SHP77 (cell line): Measurements from ENCODE around the gene RCBTB2.
"Not testable (repeated sequence)": the region's sequence is repeated elsewhere in the genome, so short reads cannot be mapped to it uniquely, and the experiment has no call there.

Experiments used
- DNase-seq, 2 experiments: peaks; one replicate each; lab custom pipeline; 2025; lab: John Stamatoyannopoulos, UW

Gene RCBTB2

DNA sequence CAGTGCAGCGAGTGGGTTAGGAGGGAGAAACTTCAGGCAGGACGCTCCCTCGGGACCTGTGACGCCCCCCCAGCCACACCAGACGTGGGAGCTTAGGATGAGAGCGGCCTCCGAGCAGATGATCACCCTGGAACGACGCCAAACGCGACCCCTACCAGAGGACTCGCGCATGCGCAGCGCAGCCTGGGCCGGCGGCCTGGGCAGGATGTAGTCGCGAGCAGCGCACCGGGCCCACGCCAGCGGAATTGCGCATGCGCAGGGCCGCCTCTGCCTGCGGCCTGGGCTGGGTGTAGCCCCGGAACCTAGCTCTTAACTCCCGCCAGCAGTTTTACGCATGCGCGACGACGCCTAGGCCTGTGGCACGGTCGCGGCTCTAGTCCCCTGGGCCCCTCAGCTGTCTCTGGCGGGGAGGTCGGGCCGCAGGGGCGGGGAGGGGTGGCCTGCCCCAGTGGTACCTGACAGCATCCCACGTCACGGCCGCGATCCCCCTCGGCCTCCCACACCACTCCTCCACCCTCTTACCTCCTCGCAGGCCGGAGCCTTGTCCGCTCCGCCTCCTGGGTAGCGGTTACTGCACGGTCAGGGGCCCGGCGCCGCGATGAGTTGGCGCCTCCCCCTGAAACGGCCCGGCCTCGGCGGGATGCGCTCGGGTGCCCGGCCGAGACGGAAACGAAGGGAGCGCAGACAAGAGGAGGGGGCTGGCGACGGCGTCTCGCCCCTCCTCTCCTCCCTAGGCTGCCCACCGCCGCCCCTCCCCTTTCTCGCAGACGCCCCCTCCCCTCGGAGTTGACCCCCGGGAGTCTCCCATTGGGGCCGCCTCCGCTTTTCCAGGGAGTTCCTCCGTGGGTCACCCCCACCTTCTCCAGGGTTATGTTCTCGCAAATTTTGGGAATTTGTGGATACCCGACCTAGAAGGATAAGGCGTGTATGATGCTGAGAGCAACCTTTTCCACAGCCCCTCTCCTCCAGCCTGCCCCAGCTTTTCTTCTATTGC, at the start of gene RCBTB2:
TSS of gene RCBTB2 (minus strand) at position 575 of the 994 bp plus-strand sequence. CDS start 11,141 bp downstream, outside the sequence.
- DNase-seq = peak; percentile 90 to 92

DNA sequence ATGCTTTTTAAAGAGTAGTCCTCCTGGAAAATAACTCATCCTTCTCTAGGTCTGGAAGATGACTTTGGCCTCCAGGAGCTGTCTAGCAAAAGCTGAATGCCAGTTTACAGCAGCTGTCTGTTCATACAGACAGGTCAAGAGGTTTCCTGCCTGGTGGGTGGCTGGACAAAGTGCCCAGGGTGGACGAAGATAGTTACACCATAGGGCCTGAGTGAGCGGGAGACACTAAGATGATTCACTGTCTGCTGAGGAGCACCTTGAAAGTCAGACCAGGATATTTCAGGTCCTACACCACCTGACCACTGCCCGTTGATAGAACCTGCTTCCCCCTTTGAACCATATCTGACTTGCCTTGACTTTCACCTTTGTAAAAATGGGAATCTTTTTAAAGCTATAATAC, 49.2 kb upstream of the RCBTB2 start:
- no peak for DNase-seq

DNA sequence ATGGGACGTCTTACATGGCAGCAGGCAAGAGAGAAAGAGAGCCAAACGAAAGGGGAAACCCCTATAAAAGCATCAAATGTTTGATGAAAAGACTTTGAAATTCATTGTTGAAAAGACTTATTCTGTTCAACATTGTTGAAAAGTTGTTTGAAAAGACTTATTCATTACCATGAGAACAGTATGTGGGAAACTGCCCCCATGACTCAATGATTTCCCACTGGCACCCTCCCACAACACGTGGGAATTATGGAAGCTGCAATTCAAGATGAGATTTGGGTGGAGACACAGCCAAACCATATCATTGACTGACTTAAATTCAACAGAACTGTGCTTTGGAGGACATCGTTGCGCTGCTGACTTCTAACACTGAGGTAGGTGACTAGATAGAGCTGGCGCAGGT, 48.0 kb upstream of the RCBTB2 start:
- DNase-seq = no peak

DNA sequence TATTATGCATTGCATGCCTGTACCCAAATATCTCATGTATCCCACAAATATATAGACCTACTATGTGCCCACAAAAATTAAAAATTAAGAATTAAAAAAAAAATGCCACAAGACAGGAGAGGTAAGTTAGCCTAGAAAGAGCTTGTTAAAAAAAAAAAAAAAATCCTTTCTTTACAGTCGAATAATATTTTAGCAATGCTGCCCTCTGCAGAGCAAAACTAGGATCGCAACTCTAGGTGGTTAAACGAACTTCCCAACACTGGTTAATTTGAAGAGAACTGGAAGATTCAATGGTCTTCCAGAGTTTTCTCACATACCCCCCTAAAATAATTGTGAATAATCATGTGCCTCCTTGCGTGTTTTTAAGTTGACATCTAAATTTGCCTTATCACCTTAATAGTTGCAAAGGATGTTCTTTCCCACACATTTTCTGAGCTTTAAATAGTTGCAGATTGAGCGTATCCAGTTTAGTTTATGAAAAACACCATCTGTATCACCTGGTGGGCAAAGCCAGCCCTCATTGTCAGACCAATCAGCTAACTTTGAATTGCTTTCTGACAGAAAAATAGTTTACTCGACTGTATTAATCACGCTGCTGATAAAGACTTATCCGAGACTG, 47.4 kb upstream of the RCBTB2 start:
- DNase-seq = peak; percentile 3 to 18

DNA sequence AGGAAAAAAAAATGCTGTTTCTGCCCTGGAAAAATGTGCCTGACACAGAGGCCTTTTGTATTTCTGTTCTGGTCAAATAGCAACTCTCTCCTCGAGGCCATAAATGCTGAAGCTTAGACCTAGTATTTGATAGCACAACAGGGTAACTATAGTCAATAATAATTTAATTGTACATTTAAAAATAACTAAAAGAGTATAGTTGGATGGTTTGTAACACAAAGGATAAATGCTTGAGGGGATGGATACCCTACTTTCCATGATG, 47.0 kb upstream of the RCBTB2 start:
- DNase-seq = not testable (repeated sequence)

DNA sequence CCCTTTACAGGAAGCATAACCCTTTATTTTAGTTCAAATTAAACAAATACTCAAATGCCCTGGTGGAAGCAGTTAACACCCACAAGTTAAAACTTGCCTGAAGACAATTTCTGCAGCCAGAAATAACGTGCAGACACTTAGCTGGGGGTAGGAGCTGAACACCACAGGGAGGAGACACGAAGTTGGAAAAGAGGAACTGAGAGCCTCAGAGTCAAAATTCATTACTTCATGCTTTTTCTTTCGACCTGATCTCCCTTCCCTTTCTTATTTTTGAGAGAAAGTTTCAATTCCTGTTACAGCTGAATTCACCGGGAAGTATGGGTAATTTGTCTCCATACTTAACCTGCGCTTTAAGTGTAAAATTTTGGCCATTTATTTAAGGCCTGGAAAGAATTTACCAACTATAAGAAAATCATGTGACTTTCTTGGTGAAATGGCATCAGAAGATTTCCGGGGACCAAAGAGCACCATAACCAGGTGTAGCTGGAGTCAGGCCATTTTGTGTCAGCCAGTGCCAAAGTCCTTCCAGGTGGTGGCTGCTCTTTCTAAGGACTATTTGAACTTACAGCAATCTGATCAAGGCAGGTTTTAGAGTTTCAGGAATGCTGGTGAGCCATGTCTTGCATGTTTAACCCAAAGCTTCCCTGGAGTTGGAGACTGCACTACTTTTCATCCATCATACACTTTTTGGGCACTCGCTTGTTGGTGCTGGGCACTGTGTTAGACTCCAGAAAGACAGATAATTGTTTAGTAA, 46.5 kb upstream of the RCBTB2 start:
- no peak for DNase-seq

DNA sequence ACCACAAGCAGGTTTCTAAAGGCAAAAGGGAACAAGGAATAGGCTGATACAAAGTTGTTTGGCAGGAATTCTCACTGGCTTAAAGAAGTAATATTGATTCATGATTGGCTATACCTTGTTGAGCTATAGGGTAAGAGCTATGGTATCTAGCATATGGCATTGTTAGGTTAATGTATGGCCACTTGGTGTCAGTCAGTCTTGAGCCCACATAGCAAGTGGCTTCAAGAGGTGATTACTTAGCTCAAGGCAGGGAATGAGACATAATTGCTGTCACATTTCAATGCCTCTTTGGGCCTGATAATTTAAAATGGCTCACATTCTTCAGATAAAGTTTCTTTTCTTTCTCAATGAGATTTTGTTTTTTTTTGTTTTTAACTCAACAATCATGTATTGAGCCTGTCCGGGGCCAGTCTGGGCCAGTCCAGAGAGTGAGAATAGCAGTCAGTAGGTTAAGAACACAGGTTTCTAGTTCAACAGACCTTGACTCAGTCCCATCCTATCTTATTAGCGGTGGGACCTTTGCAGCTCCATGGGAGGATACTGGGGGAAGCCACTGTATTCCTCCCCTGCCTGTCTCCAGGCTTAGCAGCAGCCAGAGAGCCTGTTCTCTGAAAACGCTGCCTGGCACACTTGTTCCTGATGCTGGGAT, 45.8 kb upstream of the RCBTB2 start:
- DNase-seq = no peak

DNA sequence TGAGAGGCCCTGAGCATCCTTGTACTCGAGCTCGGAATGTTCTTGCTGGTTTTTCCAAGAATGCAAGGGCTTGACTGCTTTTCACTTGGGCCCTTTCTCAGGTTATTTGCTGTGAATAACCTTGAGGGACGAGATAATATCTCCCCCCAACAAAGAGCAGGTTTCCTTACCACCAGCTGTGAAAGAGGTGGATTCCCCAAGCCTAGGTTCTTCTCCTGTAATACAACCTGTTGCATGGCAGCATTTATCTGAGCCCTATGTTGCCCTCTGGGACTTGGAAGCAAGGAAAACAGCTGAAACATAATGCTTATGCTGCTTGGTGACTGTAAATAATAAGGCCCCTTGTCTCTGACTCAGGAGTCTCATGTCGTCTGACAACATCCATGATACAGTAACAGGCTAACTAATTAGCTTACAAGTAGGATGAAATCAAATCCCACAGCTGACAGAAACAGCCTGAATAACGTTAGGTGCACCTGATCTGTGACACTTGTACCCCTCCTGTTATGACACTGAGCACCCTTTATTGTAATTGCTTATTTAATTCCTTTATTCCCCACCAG, 43.6 kb upstream of the RCBTB2 start:
- DNase-seq = no peak

DNA sequence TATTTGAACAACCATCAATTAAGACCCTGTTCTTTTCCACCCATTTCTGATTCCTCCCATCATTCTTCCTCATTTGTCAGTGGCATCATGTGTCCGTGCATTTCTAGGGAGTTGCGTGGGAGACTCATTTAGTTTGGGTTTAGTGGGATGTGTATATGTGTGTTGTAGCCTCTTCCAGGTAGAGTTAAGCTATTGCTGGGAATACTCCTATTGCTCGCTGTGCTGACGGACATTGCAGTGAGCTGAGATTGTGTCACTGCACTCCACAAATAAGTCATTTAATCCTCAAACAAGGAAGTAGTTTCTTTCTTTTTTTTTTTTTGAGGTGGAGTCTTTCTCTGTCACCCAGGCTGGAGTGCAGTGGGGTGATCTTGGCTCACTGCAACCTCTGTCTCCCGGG, 42.2 kb upstream of the RCBTB2 start:
- no peak for DNase-seq

DNA sequence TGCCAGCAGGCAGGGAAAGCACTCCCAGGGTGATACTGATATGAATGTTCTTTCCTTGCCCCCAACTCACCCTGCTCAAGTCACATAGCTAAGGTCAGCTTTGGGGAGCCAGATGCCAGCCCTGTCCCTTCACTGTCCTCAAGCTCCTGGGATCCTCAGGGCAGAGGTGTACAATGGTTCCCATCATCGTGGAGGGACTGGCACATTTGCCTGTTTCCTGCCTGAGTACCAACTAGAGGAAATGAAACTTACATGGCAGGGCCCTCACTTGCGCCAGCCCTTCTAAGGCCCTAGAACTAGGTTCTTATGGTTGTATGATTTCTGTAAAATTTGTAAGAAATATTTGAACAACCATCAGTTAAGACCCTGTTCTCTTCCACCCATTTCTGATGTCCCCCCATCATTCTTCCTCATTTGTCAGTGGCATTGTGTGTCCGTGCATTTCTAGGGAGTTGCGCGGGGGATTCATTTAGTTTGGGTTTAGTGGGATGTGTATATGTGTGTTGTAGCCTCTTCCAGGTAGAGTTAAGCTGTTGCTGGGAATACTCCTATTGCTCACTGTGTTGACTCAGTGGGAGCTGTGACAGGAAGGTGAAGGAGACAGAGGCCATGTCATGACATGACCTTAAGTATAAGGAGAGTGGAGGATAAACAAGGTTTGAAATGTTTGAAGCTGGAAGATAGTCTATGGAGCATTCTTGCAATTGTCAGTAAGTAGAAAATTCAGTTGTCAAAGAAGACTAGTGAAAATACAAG, 41.3 kb upstream of the RCBTB2 start:
- DNase-seq = no peak

DNA sequence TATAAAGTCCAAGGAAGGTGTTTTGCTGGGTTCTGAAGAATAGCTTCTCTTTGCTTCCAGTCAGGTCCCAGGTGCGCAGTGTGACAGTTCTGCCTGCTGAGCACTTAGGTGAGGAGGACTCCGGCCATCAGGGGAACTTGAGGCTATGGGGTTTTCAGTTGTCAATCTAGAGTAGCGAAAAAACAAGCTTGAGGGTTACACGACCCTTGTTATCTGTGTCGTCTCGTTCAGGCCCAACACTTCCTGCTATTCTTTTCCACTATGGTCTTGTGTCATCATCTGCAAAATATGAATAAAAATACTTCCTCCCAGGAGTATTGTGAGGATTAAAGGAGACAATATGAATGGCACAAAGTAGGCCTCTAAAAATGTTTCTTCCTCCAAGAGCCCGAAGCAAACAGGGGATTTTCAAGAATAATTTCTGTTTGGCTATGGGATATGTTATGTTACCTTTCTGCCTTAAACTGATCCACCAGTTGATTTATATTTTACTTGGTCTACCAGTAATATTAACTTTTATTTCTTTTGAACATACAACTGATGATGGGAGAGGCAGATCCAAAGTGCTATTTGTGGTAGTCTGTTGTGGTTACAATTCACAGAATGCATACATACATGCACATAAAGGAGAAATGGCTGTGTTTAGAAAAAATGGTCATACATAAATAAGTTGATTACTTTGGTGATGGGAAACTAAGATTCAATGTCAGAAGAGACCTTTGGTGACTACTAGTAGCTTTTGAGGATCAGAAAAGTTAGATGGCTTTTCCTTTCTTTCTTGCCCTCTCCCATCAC, 40.5 kb upstream of the RCBTB2 start:
- DNase-seq = no peak

DNA sequence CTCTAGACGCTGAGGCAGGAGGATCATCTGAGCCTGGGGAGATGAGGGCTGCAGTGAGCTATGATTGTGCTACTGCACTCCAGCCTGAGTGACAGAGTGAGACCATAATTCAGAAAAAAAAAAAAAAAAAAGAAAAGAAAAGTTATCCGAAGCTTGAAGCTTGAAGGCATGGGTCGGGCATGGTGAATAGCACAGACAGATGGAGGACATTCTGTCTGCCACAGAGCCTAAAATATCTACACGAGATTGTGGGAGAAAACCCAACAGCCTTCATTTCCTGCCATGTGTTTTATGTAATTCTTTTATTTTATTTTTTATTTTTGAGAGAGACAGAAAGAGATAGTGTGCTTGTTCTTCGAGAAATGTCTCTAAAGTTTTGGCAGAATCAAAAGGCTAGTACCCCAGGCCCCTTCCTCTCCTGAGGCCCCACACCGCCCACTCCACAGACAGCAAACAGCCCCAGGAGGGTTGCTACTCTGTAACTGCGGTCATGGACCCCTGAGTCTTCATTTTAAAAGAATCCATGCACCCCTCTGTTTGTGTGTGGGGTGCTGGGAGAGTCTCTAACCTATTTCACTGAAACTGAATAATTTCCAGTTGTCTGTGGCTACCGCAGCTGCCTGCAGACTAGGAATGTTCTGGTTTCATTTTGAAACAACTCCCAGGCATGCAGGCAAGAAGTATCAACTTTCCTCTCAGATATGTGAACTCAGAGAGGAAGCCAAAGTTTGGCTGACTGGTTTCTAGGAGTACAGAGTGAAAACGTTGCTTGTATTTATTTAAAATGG, 38.4 kb upstream of the RCBTB2 start:
- DNase-seq = no peak

DNA sequence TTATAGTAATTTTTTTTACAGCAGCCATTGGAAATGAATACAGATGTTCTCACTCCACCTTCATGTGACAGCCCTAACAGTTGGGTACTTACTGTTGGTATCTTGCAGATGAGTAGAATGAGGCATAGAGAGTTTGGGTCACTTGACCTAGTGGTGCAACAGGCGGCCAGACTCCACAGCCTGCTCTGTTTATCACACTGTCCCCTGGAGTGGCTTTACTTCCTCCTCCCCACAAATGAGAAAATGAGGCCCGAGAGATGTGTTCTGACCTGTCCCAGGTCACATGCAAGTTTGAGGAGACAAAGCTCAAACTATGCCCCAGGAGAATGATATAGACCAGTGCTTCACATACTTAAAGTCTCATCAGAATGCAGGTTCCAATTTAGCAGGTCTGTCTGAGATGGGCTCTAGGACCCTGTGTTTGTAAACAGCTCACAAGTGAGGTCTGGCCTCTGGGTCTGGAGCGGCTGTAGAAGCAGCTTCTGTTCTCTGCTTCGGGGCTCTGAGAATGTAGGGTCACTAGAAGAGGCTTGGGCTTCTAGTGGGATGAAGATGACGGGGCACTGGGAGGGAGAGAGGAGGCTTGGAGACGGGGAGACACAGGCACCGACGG, 37.4 kb upstream of the RCBTB2 start:
- no peak for DNase-seq

DNA sequence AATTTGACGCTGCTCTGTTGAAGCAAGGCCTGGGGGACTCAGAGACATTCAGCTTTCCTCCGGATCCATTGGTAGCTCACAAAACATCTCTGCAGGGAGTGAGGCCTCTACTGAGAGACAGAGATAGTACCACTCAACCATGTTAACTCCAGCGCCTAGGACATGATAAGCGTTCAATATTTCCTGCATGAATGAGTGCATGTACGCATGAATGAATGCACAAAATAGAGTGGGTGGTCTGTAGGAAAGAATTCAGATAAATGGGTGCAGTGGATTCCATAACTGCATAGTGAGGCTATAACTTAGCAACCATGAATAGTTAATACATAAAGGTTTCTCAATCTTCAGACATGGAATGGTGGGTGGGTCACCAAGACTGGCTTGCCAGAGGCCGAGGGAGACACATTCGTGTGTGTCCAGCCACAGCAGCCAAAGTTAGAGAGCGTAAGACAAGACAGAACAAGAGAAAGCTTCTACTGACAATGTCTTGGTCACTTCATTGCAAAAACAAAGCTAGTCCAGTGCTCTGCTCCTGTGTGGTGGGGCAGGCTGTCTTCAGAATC, 36.3 kb upstream of the RCBTB2 start:
- DNase-seq = no peak

DNA sequence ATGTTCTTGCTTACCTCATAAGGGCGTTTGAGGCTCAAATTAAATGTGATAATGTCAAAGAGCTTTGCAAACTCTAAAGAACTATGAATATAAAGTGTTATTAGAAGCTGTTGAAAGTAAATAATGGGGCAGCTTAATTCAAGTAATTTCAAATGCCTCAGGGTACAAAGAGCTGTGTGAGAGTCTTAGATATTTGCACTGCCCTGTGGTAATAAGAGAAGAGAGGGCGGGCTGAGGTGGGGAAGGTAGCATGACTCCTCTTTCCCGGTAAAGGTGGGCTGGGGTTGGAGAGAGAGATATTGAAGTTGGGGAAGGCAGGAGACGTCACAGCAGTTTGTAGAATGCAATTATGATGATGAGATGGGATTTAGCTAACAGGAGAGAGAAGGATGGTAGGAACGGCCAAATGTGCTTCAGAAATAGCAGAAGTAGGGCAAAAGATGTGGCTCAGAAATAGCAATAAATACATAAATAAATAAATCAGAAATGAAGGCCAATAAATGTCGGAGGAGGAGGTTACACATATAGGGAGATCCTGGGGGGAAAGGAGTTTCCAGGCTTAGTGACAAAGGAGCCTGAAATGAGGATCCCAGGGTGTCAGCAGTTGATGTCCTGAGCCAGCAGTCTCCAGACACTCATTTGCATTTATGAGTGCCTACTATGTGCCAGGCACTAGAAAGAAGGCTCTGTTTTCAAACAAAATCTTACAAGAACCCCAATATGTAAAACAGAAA, 35.7 kb upstream of the RCBTB2 start:
- DNase-seq = no peak

DNA sequence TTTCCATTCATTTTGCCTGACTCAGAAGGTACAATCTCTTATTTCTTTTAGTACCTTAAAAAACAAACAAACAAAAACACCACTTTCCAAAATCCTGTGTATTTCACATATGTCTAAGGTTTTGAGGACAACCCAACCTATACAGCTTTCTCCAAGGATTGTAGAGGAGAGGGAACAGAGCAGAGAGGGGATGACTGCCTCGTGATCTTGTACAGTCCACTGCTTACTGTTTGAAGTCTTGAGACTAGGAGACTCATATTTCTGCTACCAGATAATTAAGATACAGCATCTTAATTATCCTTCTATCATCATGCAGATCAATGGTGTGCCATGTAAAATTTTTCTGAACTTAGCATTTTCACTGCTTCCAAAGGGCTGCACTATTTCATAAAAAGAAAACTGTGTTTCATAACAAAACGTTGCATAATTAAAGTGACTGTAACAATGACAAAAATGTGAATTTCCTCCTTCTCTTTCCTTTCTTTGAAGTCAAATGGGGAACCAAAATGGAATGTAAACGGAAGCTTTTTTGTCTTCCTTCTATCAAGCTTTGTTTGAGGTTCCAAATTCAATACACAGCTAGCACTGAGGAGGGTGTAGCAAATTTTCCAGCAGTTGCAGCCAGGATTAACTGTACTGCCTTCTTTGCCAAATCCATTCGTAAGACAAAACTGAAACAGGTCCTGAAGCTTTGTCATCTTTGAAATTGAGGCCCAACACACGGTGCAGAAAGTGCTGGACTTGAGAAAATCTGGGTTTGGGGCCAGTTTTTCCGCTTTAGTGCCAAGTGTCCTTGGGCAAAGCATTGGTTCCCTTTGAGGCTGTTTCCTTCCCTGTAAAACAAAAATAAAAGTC, 34.9 kb upstream of the RCBTB2 start:
- no peak for DNase-seq

DNA sequence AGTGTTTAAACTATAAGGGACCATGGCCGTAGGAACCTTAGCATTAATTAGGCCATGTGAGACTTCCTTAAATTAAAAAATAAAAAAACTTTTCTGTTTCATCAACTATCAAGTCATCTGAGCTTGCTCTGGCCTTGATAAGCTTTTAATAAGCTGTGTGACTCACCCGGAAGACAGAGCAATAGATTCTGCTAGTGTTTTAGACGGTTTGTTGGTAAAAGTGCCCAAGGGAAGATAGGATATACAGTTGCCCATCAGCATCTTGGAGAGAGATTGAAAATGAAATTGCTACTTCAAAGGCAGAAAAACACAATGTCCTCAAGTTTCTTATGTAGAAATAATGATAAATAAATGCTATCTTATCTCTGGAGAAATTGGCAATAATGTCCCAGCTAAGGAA, 31.2 kb upstream of the RCBTB2 start:
- DNase-seq = no peak
